ENCODE data around the gene EMID1.

- no peak for TF ChIP-seq CTCF (IDR thresholded peaks at IDR 0.05 in 8 of 11, conservative IDR thresholded peaks at IDR 0.05 in 3 of 11)
- no peak for TF ChIP-seq POLR2A (IDR thresholded peaks at IDR 0.05)
- TF ChIP-seq POLR2AphosphoS5 (IDR thresholded peaks at IDR 0.05) = no peak
Observed at GRCh38 chr22:29199702-29200400, 5.8 kb upstream of the EMID1 start.

Measured in spleen (tissue), 7 donors.